OCI-LY7 (cell line): ENCODE measurements around the gene NOP10. TPM values are rescaled to one million over a fixed set of nuclear protein-coding genes. Genes with fewer than 3 reads are reported as not detected.
A peak's percentile ranks its signal among the peaks of the same experiment; 100 is the strongest.

Source experiments
- BruUV-seq: library from RNA; stranded (reverse); fragments of 400-500 nt; replicated peaks from 2 replicates; lab custom pipeline; 2021; lab: Mats Ljungman, UMichigan
- CTCF ChIA-PET: fragments of 300-600 bp; sonication (Branson Sonifier 250); formaldehyde crosslinking; loops from one replicate; lab custom pipeline; 2022; ENCODE audit warnings: antibody characterized with exemption; ENCODE audit not compliant: unreplicated experiment; lab: Charles Lee
- POLR2A ChIA-PET: fragments of 300-600 bp; sonication (Branson Sonifier 250); formaldehyde crosslinking; loops from one replicate; lab custom pipeline; 2022; ENCODE audit warnings: antibody characterized with exemption; lab: Charles Lee
- DNase-seq: peaks from one replicate; pipeline ENCODE4 v3.0.0-alpha.2; 2015; ENCODE audit warnings: low spot score
- H2AFZ ChIP-seq: fragments of 200-600 bp; sonication (generic), shearing (Covaris generic); 2 replicates; pipeline ENCODE4 v1.6.1; 2014; ENCODE audit warnings: mild to moderate bottlenecking, antibody characterized with exemption, low read length, moderate library complexity
- H3K27ac ChIP-seq: fragments of 200-600 bp; sonication (generic); 2 replicates; pipeline ENCODE4 v1.5.1; 2014; ENCODE audit warnings: mixed run types, low read depth, mild to moderate bottlenecking, moderate library complexity, low read length, inconsistent platforms; ENCODE audit not compliant: poor library complexity, severe bottlenecking
- H3K36me3 ChIP-seq: fragments of 200-600 bp; sonication (generic); 2 replicates; pipeline ENCODE4 v1.6.1; 2014; ENCODE audit warnings: mild to moderate bottlenecking, antibody characterized with exemption, low read length, moderate library complexity, mixed read lengths; ENCODE audit not compliant: insufficient read depth
- H3K4me1 ChIP-seq: fragments of 200-600 bp; sonication (generic); 2 replicates; pipeline ENCODE4 v1.5.1; 2014; ENCODE audit warnings: mild to moderate bottlenecking, low read length; ENCODE audit not compliant: insufficient read depth, poor library complexity, severe bottlenecking
- H3K4me2 ChIP-seq: fragments of 200-600 bp; sonication (generic); 2 replicates; pipeline ENCODE4 v1.6.1; 2014; ENCODE audit warnings: mild to moderate bottlenecking, low read length
- H3K4me3 ChIP-seq: fragments of 200-600 bp; sonication (generic); 2 replicates; pipeline ENCODE4 v1.5.1; 2014; ENCODE audit warnings: mild to moderate bottlenecking, low read depth, low read length; ENCODE audit not compliant: poor library complexity, severe bottlenecking
- H3K79me2 ChIP-seq: fragments of 200-600 bp; sonication (generic); 2 replicates; pipeline ENCODE4 v1.6.1; 2016; ENCODE audit warnings: low read depth, mild to moderate bottlenecking, low read length, moderate library complexity, mixed read lengths; ENCODE audit not compliant: insufficient read depth
- H3K9me2 ChIP-seq: fragments of 200-600 bp; sonication (generic); 2 replicates; pipeline ENCODE4 v1.6.1; 2016; ENCODE audit warnings: mild to moderate bottlenecking, low read length, mixed read lengths; ENCODE audit not compliant: insufficient read depth
- H3K9me3 ChIP-seq: fragments of 200-600 bp; sonication (generic); 2 replicates; pipeline ENCODE4 v1.6.1; 2014; ENCODE audit warnings: mild to moderate bottlenecking, mixed run types, low read length, mixed read lengths
- H4K20me1 ChIP-seq: fragments of 200-600 bp; sonication (generic); 2 replicates; pipeline ENCODE4 v1.6.1; 2014; ENCODE audit warnings: mild to moderate bottlenecking, antibody characterized with exemption, low read length, moderate library complexity, mixed read lengths; ENCODE audit not compliant: insufficient read depth
- CTCF ChIP-seq: fragments of 200-600 bp; sonication (generic); conservative IDR thresholded peaks from 2 replicates; pipeline ENCODE4 v1.5.1; 2014; ENCODE audit warnings: mild to moderate bottlenecking, antibody characterized with exemption, low read length, moderate library complexity, mixed read lengths
- EZH2phosphoT487 ChIP-seq: fragments of 200-600 bp; sonication (generic); IDR thresholded peaks from 2 replicates; pipeline ENCODE4 v1.6.1; 2018; ENCODE audit warnings: low read depth, borderline replicate concordance, mild to moderate bottlenecking, mixed run types, antibody characterized with exemption, low read length, moderate library complexity, mixed read lengths
- intact Hi-C: fragments of 100-400 bp; cut with micrococcal nuclease; formaldehyde crosslinking; loops from one replicate; pipeline ENCODE4 v1.10.0; 2022; ENCODE audit not compliant: unreplicated experiment
- total RNA-seq, 2 experiments: library from RNA; depleted of rRNA in 1 of 2; stranded (reverse); fragments of >200 nt in 1 of 2; shearing (Covaris generic) in 1 of 2; gene quantifications; 2 replicates each; pipeline ENCODE4 v1.2.3, GENCODE V29; 2014 to 2022

The NOP10 gene
- total RNA-seq, 2 experiments from 2014 or later = 130 to 191 TPM

- Histone ChIP-seq H2AFZ (no peak overlapping the region), H3K4me2 (no peak overlapping the region), H3K9me2 (no peaks in the 10 kb centered on the region), H3K79me2 (no peaks in the 10 kb centered on the region), H3K36me3 (peaks cover 67% of the 10 kb centered on the region), H3K9me3 (no peaks in the 10 kb centered on the region), H3K4me1 (no peaks in the 10 kb centered on the region), H4K20me1 (no peaks in the 10 kb centered on the region), H3K27ac (no peak overlapping the region), H3K4me3 (no peak overlapping the region)
- CTCF ChIA-PET = no interaction called here
- no TSS peak for BruUV-seq
- POLR2A ChIA-PET = interaction anchor here (1.0 kb wide), 1 partner anchor 10 kb away, joined by 5 read pairs; no protein-coding TSS in a partner anchor
- intact Hi-C loops = no loop called here
- TF ChIP-seq EZH2phosphoT487 = no peak
- peak; percentile 32; the same call in 1 of the 2 replicates for TF ChIP-seq CTCF
- DNase-seq = no peak
These were observed 15.4 kb upstream of the NOP10 start for GRCh38 chr15:34358367-34358766.

- Histone ChIP-seq H3K4me1 (no peaks in the 10 kb centered on the region), H4K20me1 (no peaks in the 10 kb centered on the region), H3K4me3 (no peak overlapping the region), H3K4me2 (no peak overlapping the region), H3K79me2 (no peaks in the 10 kb centered on the region), H3K9me3 (no peaks in the 10 kb centered on the region), H3K36me3 (peaks cover 60% of the 10 kb centered on the region), H3K27ac (no peak overlapping the region), H2AFZ (no peak overlapping the region), H3K9me2 (no peaks in the 10 kb centered on the region)
- TF ChIP-seq EZH2phosphoT487 = no peak
- no TSS peak for BruUV-seq
- no peak for DNase-seq
- ChIA-PET POLR2A (no interaction called here), CTCF (no interaction called here)
- intact Hi-C loops = no loop called here
These were observed 14.7 kb upstream of the NOP10 start for GRCh38 chr15:34357653-34358052.

GRCh38 chr15:34355241-34355640, 12.3 kb upstream of the NOP10 start:
- Histone ChIP-seq H3K36me3 (peaks cover 38% of the 10 kb centered on the region), H3K9me2 (no peaks in the 10 kb centered on the region), H3K4me3 (no peak overlapping the region), H3K27ac (no peak overlapping the region), H3K79me2 (no peaks in the 10 kb centered on the region), H3K9me3 (no peaks in the 10 kb centered on the region), H4K20me1 (no peaks in the 10 kb centered on the region), H3K4me1 (no peaks in the 10 kb centered on the region), H3K4me2 (no peak overlapping the region), H2AFZ (no peak overlapping the region)
- ChIA-PET POLR2A (interaction anchor here (0.7 to 1.1 kb wide), 2 partner anchors 11 to 16 kb away, joined by 3 read pairs; partner anchors contain the start of gene LPCAT4), CTCF (no interaction called here)
- TF ChIP-seq CTCF (no peak), EZH2phosphoT487 (no peak)
- intact Hi-C loops = no loop called here
- no peak for DNase-seq
- no TSS peak for BruUV-seq
